ENCODE data around the gene ACTR3C. TPM values are rescaled to one million over a fixed set of nuclear protein-coding genes. Genes with fewer than 3 reads are reported as not detected.

Gene ACTR3C
- total RNA-seq, 1 donor from 2014 or later, result 20.1 TPM

DNA sequence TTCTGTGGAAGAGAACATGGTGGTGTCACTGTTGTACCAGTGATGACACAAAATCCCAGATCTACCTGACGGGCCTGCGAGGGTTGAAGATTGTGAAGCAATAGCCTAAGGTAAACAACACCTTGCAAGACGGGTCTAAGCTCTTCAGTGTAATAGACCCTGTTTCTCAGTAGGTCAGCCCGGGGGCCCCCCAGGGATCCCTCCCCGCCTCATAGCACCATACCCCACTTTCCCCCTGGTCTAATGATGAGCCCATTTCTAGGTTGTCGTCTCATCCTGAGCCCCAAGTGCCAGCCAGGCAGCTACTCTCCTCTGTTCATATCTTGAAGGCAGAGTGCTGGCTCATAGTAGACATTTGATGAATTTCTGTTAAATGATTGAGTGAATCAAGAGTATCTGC is 2.6 kb upstream of the ACTR3C start:
- TF ChIP-seq, protein P1, sequence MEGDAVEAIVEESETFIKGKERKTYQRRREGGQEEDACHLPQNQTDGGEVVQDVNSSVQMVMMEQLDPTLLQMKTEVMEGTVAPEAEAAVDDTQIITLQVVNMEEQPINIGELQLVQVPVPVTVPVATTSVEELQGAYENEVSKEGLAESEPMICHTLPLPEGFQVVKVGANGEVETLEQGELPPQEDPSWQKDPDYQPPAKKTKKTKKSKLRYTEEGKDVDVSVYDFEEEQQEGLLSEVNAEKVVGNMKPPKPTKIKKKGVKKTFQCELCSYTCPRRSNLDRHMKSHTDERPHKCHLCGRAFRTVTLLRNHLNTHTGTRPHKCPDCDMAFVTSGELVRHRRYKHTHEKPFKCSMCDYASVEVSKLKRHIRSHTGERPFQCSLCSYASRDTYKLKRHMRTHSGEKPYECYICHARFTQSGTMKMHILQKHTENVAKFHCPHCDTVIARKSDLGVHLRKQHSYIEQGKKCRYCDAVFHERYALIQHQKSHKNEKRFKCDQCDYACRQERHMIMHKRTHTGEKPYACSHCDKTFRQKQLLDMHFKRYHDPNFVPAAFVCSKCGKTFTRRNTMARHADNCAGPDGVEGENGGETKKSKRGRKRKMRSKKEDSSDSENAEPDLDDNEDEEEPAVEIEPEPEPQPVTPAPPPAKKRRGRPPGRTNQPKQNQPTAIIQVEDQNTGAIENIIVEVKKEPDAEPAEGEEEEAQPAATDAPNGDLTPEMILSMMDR (IDR thresholded peaks at IDR 0.05), result no peak
- Histone ChIP-seq H3K9me3 (no peaks in the 10 kb centered on the region), H3K27ac (no peak overlapping the region), H3K4me3 (no peak overlapping the region), H3K36me3 (peaks cover 26% of the 10 kb centered on the region), H3K4me1 (peaks cover 32% of the 10 kb centered on the region), H3K27me3 (no peaks in the 10 kb centered on the region)
- DNase-seq, result no peak
- intact Hi-C loops (cut with DNase I), result no loop called here
- no peak for ATAC-seq

DNA sequence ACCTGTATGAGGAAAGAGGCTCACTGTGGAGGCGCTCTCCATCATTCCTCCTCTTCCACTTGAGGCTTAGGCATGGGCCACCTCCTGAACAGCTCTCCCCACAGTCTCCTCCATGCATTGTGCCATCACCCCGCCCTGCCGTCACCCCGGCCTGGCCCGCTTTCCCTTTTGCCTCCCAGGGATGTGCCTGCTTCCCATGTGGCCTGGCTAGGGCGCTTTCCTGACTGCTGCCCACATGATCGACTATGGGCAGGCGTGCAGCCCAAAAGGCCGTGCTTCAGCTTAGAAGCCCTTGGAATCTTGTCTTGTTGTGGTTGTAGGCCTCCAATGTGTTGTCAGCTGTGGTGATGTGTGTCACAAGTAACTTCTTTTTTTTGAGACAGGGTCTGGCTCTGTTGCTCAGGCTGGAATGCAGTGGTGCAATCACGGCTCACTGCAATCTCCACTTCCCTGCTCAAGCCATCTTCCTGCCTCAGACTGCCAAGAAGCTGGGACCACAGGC is 1.8 kb upstream of the ACTR3C start:
- ATAC-seq (peak; percentile 60), DNase-seq (peak; percentile 78)
- Histone ChIP-seq H3K36me3 (peaks cover 26% of the 10 kb centered on the region), H3K9me3 (no peaks in the 10 kb centered on the region), H3K4me1 (peaks cover 30% of the 10 kb centered on the region), H3K27me3 (no peaks in the 10 kb centered on the region), H3K27ac (peak overlapping the region; percentile 92), H3K4me3 (peak overlapping the region; percentile 64)
- TF ChIP-seq, protein P1 (IDR thresholded peaks at IDR 0.05), result no peak
- intact Hi-C loops (cut with DNase I), result no loop called here

DNA sequence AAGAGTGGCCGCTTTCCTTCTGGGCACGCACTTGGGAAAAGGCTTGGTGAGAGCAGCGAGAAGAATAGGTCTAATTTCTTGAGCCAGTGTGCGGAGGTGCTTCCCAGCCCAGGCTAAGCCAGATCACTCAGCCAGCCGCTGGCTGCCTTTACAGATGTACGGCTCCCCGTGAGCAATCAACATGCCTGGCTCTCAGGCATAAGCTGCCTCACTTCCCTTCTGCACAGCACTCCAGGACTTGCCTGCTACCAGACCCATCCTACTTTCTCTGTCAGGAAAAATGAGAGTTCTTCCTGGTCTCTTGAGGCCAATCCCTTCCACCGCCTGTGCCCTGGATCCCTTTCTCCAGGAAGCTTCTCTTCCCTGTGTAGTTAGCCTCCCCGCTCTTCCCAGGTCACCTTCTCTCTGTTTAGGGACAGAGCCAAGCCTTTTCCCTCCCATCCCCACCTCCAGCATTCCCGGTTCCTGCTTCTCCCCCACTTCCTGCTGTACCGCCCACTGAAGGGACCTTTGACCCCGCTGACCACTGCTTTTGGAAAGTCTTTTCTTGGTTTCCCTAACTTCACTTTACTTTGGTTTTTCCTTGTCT is 1.1 kb upstream of the ACTR3C start:
- ATAC-seq (peak; percentile 22), DNase-seq (no peak)
- TF ChIP-seq, protein P1 (IDR thresholded peaks at IDR 0.05), result no peak
- Histone ChIP-seq H3K36me3 (peaks cover 26% of the 10 kb centered on the region), H3K27me3 (no peaks in the 10 kb centered on the region), H3K4me3 (peak overlapping the region; percentile 64), H3K27ac (peak overlapping the region; percentile 92), H3K9me3 (no peaks in the 10 kb centered on the region), H3K4me1 (peaks cover 26% of the 10 kb centered on the region)
- intact Hi-C loops (cut with DNase I), result no loop called here

DNA sequence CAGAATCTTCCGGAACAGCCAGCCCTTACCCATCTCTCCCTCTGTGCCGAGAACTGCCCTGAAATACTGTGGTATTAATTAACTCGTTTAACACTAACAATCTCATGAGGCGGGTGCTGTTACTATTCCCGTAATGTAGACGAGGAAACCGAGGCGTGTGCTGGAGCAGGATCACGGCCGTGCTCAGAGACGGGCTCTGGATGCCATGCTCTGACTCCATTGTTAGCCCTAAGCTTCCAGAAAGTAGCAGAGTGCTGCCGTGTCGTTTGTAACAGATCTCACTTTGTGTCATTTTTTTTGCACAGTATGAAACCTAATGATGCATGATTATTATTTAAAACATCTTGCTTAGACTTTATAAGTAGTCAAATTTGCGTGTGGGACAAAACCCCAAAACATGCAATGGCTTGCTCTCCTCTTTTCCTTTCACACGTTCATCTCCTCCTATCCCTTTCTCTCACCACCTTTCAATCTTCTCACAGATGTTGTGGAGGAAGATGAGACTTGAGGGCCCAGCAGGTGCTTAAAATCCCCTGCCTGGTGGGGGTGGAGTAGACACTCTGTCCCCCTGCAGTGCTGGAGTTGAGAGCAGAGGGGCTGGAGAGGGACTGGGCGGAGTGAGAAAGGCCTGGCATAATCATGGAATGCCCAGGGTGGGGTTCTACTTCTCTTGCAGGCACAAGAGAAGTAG is 482 bp upstream of the ACTR3C start:
- Histone ChIP-seq H3K36me3 (peaks cover 21% of the 10 kb centered on the region), H3K4me3 (peak overlapping the region; percentile 64), H3K27me3 (no peaks in the 10 kb centered on the region), H3K4me1 (peaks cover 22% of the 10 kb centered on the region), H3K27ac (peak overlapping the region; percentile 92), H3K9me3 (no peaks in the 10 kb centered on the region)
- intact Hi-C loops (cut with DNase I), result no loop called here
- TF ChIP-seq, protein P1 (IDR thresholded peaks at IDR 0.05), result no peak
- DNase-seq, result no peak
- ATAC-seq, result peak; percentile 5

DNA sequence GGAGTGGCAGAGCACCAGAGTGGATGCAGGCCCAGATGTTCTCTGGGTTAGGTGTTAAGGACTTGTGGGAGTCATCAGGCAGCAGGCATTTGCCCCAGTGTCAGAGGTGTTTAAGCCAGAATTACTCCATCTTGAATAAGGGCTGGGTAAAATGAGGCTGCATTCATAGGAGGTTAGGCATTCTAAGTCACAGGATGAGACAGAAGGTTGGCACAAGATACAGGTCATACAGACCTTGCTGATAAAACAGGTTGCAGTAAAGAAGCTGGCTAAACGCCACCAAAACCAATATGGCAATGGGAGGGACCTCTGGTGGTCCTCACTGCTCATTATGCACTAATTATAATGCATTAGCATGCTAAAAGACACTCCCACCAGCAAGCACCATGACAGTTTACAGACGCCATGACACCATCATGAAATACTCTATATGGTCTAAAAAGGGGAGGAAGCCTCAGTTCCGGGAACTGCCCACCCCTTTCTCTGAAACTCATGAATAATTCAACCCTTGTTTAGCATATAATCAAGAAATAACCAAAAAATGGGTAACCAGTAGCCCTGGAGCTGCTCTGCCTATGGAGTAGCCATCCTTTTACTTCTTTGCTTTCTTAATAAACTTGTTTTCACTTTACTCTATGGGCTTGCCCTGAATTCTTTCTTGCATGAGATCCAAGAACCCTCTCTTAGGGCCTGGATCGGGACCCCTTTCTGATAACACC is 1.1 kb downstream of the ACTR3C start:
- intact Hi-C loops (cut with DNase I), result no loop called here
- no peak for DNase-seq
- H3K27ac ChIP-seq, result peak overlapping the region; percentile 92
- peaks cover 22% of the 10 kb centered on the region for H3K4me1 ChIP-seq
- peaks cover 6% of the 10 kb centered on the region for H3K36me3 ChIP-seq
- H3K9me3 ChIP-seq, result no peaks in the 10 kb centered on the region
- TF ChIP-seq, protein P1 (IDR thresholded peaks at IDR 0.05), result no peak
- H3K27me3 ChIP-seq, result no peaks in the 10 kb centered on the region
- ATAC-seq, result no peak
- peak overlapping the region; percentile 64 for H3K4me3 ChIP-seq
